ENCODE measurements around the gene B4GALT5.
"Not testable (repeated sequence)": the region's sequence is repeated elsewhere in the genome, so short reads cannot be mapped to it uniquely, and the experiment has no call there.

B4GALT5 gene

GRCh38 chr20:49725694-49726093, 12.0 kb upstream of the B4GALT5 start:
- Histone ChIP-seq H3K4me2 (ENCODE audit: low read length) (no peak overlapping the region), H2AFZ (ENCODE audit: low read depth, low read length) (no peak overlapping the region), H3K4me1 (ENCODE audit: low read length) (peaks cover 11% of the 10 kb centered on the region), H3K27ac (ENCODE audit: low read length) (no peak overlapping the region), H4K20me1 (ENCODE audit: insufficient read depth, low read length) (no peaks in the 10 kb centered on the region), H3K36me3 (replicated peaks; ENCODE audit: low read depth, low read length) (no peaks in the 10 kb centered on the region), H3K4me3 (ENCODE audit: low read length) (no peak overlapping the region), H3K27me3 (ENCODE audit: low read depth, low read length) (no peaks in the 10 kb centered on the region), H3K9me3 (ENCODE audit: insufficient read depth, low read length) (no peaks in the 10 kb centered on the region), H3K9ac (ENCODE audit: low read length) (no peak overlapping the region), H3K79me2 (ENCODE audit: low read length) (no peaks in the 10 kb centered on the region)
- TF ChIP-seq EZH2phosphoT487 (IDR thresholded peaks at IDR 0.05; ENCODE audit: low read depth) (no peak), CTCF (IDR thresholded peaks at IDR 0.05; ENCODE audit: low read depth, low read length) (no peak)

- not testable (repeated sequence) for H3K27ac ChIP-seq (ENCODE audit: low read length); H3K36me3 ChIP-seq (replicated peaks; ENCODE audit: low read depth, low read length); H4K20me1 ChIP-seq (ENCODE audit: insufficient read depth, low read length); H3K4me3 ChIP-seq (ENCODE audit: low read length); H3K27me3 ChIP-seq (ENCODE audit: low read depth, low read length); H3K9ac ChIP-seq (ENCODE audit: low read length); H3K9me3 ChIP-seq (ENCODE audit: insufficient read depth, low read length); H3K79me2 ChIP-seq (ENCODE audit: low read length)
- H3K4me2 ChIP-seq (ENCODE audit: low read length) = peak overlapping the region; percentile 8; the same call in 1 of the 2 replicates
- peak overlapping the region; percentile 57 for H2AFZ ChIP-seq (ENCODE audit: low read depth, low read length)
- H3K4me1 ChIP-seq (ENCODE audit: low read length) = peaks cover 11% of the 10 kb centered on the region
These were observed 11.5 kb upstream of the B4GALT5 start for GRCh38 chr20:49725224-49725606.

- H3K27ac ChIP-seq (ENCODE audit: low read length) = no peak overlapping the region
- TF ChIP-seq EZH2phosphoT487 (IDR thresholded peaks at IDR 0.05; ENCODE audit: low read depth) = no peak
- TF ChIP-seq CTCF (IDR thresholded peaks at IDR 0.05; ENCODE audit: low read depth, low read length) = no peak
- H3K4me2 ChIP-seq (ENCODE audit: low read length) = peak overlapping the region; percentile 8; the same call in 1 of the 2 replicates
- H3K9ac ChIP-seq (ENCODE audit: low read length) = no peak overlapping the region
- H3K4me1 ChIP-seq (ENCODE audit: low read length) = peaks cover 11% of the 10 kb centered on the region
- no peaks in the 10 kb centered on the region for H3K9me3 ChIP-seq (ENCODE audit: insufficient read depth, low read length)
- H3K79me2 ChIP-seq (ENCODE audit: low read length) = no peaks in the 10 kb centered on the region
- no peaks in the 10 kb centered on the region for H4K20me1 ChIP-seq (ENCODE audit: insufficient read depth, low read length)
- H2AFZ ChIP-seq (ENCODE audit: low read depth, low read length) = peak overlapping the region; percentile 57
- H3K27me3 ChIP-seq (ENCODE audit: low read depth, low read length) = no peaks in the 10 kb centered on the region
- no peak overlapping the region for H3K4me3 ChIP-seq (ENCODE audit: low read length)
- no peaks in the 10 kb centered on the region for H3K36me3 ChIP-seq (replicated peaks; ENCODE audit: low read depth, low read length)
These were observed 10.9 kb upstream of the B4GALT5 start for GRCh38 chr20:49724408-49725223.

GRCh38 chr20:49723758-49724157, 10.1 kb upstream of the B4GALT5 start:
- not testable (repeated sequence) for H4K20me1 ChIP-seq (ENCODE audit: insufficient read depth, low read length); H3K4me2 ChIP-seq (ENCODE audit: low read length); H3K9ac ChIP-seq (ENCODE audit: low read length); H2AFZ ChIP-seq (ENCODE audit: low read depth, low read length); H3K4me3 ChIP-seq (ENCODE audit: low read length); H3K36me3 ChIP-seq (replicated peaks; ENCODE audit: low read depth, low read length); H3K79me2 ChIP-seq (ENCODE audit: low read length); H3K9me3 ChIP-seq (ENCODE audit: insufficient read depth, low read length); H3K27ac ChIP-seq (ENCODE audit: low read length); H3K27me3 ChIP-seq (ENCODE audit: low read depth, low read length)
- H3K4me1 ChIP-seq (ENCODE audit: low read length) = peaks cover 11% of the 10 kb centered on the region

- H3K4me3 ChIP-seq (ENCODE audit: low read length); H2AFZ ChIP-seq (ENCODE audit: low read depth, low read length); H3K4me2 ChIP-seq (ENCODE audit: low read length); H4K20me1 ChIP-seq (ENCODE audit: insufficient read depth, low read length); H3K9ac ChIP-seq (ENCODE audit: low read length); H3K27me3 ChIP-seq (ENCODE audit: low read depth, low read length); H3K36me3 ChIP-seq (replicated peaks; ENCODE audit: low read depth, low read length); H3K9me3 ChIP-seq (ENCODE audit: insufficient read depth, low read length); H3K79me2 ChIP-seq (ENCODE audit: low read length); H3K27ac ChIP-seq (ENCODE audit: low read length): not testable (repeated sequence)
- peaks cover 18% of the 10 kb centered on the region for H3K4me1 ChIP-seq (ENCODE audit: low read length)
These were observed 7.6 kb upstream of the B4GALT5 start for GRCh38 chr20:49721326-49721725.

All from OCI-LY3 (cell line).